Measurements from ENCODE around the gene GOLPH3. TPM values are rescaled to one million over a fixed set of nuclear protein-coding genes. Genes with fewer than 3 reads are reported as not detected.
"Not testable (repeated sequence)": the region's sequence is repeated elsewhere in the genome, so short reads cannot be mapped to it uniquely, and the experiment has no call there.

Gene GOLPH3
- total RNA-seq, 2 donors from 2014 or later = 74.4 to 89.3 TPM

DNA sequence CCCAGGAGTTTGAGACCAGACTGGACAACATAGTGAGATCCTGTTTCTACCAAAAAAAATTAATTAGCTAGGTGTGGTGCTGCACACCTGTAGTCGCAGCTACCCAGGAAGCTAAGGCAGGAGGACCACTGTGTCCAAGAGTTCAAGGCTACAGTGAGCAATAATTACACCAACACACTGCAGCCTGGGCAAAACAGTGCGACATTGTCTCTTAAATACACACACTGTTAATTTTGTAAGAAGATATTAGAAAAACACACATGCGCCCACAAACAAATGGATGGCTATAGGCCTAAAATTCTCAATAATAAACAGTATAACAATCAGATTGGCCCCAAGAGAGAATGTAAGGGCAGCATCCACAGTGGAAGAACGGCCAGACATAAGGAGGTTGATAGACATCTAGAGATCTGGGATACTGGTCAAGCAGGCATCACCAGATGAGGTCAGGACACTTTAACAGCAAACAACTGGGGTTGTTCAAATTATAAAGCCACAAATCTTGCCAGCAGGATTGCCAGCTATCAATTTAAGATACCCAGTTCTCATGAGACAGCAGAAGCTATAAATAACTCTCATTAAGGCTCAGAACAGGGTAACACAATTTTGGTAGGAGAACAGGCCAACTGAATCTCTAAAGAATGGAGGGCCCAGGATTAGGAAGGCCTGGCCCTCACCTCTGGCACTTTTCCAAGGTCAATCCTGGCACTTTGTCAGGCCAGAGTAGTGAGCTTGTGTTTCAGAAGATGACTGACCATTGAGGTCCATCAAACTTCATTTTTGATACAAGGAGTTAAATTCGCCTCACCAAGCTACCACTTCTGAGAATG, 29.5 kb downstream of the GOLPH3 start:
- no peak for DNase-seq (ENCODE audit: low spot score)

DNA sequence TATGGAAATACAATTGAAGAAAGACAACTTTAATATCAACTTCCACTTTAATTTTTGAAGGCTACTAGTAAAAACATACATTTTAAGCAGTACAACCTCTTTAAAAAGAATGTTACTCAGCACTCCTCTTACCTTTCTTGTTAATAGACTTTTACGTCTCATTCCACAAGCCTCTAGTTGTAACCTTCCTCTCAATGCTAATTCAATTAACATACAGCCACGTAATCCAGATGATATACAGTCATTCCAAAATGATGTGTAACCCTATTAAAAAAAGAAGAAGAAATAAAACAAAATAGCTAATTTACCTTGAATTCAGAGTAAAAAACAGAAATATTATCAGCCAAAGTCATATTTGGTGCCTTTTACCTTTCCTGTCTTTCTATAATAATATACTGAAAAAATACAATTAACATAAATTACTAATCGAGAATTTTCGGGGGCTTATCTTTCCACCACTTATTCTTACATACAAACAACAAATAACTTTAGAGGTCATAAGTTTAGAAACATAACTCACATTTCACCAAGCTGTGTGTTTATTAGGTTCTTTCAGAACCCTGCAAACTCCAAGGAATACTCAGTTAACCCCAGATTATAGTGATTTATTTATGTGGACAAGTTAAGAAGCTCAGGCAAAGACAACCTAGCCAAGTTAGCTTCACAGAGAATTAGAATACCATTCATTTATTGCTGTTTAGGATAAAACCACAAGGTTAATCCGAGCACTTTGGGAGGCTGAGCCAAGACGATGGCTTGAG, 30.3 kb downstream of the GOLPH3 start:
- intact Hi-C loops (cut with DNase I) = no loop called here
- DNase-seq (ENCODE audit: low spot score) = no peak

More for the DNA sequence above, 29.5 kb downstream of the GOLPH3 start:
- intact Hi-C loops (cut with DNase I) = no loop called here

DNA sequence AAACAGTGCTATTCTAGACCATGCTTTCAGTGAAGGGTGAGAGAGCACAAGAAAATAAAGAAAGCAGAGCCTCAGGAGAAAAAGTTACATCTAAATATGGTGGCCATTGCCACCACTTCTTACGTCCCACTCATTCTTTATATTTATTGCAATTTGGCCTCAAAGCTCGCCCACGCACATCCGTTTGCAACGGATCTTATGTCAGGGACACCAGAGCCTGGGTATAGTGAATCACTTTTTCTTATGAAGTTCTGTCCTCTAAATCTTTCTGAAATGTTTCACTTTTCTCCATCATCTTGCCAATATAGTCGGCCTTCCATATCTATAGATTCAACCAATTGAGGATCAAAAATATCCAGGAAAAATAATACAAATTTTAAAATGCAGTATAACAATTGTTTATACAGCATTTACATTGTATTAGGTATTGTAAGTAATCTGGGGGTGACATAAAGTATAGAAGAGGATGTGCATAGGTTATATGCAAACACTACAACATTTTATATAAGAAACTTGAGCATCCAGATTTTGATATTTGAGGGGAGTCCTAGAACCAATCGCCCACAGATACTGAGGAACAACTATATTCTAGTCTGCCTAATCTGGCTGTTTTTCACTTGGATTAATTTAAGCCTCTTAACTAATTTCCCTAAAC, 35.2 kb downstream of the GOLPH3 start:
- no peak for DNase-seq (ENCODE audit: low spot score)
- intact Hi-C loops (cut with DNase I) = no loop called here

DNA sequence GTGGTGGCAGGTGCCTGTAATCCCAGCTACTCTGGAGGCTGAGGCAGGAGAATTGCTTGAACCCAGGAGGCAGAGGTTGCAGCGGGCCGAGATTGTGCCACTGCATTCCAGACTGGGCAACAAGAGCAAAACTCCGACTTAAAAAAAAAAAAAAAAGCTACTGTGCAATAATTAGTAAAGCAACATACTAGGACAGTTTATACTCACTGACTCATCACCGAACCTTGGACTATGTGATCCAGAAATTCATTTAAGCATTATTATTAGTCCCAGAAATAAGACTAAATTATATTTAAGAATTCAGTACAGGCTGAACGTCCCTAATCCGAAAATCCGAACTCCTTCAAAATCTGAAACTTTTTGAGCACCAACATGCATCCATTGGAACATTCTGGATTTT, 37.8 kb downstream of the GOLPH3 start:
- DNase-seq (ENCODE audit: low spot score) = no peak
- intact Hi-C loops (cut with DNase I) = no loop called here

DNA sequence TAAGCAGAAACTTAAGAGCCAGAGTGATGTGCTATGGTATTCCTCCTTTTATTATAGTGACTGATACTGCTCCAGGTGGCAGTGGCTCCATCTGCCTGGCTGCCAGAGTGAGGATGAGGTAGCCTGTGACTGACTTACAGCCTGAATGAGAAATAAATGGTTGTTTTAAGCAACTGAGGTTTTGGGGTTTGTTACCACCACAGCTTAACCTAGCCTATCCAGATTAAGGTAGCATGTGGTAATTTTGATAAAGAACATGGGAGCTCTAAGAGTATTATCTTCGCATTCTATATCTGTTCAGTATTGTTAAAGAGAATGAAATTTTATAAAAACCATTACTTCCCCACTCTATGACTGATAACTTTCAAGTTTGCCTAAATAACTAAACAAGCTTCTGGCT, 39.0 kb downstream of the GOLPH3 start:
- no peak for DNase-seq (ENCODE audit: low spot score)

DNA sequence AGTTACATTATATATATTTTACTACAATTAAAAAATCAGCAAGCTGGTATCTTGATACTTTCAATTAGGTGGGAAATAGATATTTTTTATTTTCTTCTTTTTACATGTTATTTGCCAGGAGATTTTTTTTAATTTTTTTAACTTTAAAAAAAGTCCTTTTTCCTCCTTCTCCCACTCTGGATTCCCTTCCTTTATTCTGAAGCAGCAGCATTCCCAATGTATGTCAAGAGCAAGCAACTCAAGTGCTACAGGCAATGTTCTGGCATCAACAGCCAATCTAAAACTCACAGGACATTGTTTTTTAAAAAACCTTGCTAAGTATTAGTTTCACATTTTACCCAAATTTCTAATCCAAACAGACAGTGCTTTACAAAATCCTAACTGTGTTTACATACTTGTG, 41.4 kb downstream of the GOLPH3 start:
- intact Hi-C loops (cut with DNase I) = no loop called here
- DNase-seq (ENCODE audit: low spot score) = no peak

More for the DNA sequence above, 39.0 kb downstream of the GOLPH3 start:
- intact Hi-C loops (cut with DNase I) = no loop called here

DNA sequence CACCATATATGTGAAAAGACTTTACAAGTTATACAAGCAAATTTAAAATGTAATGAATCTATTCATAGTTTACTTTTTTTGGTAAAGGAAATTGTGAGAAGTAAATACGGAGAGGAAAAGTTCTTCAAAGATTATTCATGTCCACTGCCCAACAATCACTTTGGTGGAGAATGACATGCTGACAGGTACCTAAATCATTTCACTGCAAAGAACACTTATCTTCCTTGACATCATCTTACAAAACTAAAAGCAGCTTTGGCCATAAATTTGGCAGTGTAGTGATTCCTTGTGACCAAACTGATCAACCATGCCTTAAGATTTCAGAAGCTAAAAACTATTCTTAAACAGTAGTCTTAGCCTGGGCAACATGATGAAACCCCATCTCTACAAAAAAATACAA, 42.5 kb downstream of the GOLPH3 start:
- no peak for DNase-seq (ENCODE audit: low spot score)
- intact Hi-C loops (cut with DNase I) = no loop called here

DNA sequence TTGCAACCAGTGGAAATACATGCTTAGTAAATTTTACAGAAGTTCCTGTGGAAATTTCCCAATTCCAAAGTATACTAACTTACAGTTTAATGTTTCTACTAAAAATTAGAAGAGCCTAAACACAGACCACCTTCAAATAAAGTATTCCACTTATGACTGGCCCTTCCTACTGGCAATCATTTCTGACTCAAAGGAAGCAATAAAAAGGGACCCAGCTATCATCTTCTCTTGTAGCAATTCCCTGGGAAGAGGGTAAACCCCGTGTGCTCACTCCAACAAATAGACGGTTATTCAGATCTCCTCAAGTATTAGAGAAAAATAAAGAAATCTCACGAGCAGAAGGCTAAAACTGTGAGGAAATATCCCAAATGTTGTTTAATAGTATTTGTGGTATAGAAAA, 43.3 kb downstream of the GOLPH3 start:
- intact Hi-C loops (cut with DNase I) = no loop called here
- no peak for DNase-seq (ENCODE audit: low spot score)

DNA sequence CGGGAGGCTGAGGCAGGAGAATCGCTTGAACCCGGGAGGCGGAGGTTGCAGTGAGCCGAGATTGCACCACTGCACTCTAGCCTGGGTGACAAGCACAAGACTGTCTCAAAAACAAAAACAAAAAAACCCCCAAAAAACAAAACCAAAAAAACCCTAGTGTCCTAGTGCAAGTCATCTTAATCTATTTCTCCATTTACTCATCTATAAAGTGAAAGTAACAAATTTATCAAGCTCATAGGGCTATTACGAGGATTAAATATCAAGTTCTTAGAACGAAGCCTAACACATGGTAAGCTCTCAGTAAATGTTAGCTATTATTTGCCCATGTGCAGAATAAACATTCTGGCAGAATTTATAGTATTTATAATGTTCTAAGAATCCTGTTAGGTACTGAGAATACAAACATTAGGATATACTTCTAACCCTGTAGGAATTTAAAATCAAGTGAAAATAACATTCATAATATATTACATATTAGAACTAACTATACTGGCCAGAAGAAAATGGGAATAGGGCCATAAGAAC, 45.0 kb downstream of the GOLPH3 start:
- no peak for DNase-seq (ENCODE audit: low spot score)
- intact Hi-C loops (cut with DNase I) = no loop called here

DNA sequence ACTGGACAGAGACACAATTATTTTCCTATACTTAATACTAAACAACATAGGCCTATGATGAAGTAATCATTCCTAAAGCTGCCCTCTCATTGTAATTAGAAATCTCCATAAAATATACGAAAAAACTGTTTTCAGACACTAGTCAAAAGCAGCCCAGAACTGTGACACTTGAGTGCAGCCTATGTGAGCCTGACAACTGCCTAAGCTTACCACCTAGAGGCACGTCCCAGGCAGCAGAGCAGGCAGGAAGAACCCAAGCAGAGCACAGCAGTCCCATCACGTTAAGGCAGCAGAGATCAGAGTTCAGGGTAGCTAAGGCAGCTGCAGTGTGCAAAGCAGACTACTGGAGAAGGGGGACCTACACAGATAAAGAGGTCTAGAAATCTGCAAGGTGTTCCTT, 46.4 kb downstream of the GOLPH3 start:
- DNase-seq (ENCODE audit: low spot score) = no peak
- intact Hi-C loops (cut with DNase I) = no loop called here

DNA sequence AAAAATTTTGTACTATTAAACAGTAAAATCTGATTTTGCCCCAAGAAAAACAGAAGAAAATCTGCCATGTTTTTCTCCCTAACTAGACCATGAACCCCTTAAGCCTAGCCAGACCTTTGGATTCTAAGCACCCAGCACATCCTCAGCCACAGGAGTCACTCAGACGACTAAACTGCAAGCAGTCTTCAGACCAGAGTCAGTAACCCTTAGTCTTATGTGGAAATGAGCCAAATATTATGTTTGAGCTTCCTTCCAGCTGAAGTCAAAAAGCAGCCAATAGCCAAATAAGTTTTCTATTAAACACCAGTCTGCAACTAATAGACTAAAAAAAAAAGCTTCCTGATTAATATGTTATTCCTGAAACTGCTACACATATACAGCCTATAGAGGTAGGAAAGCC, 47.4 kb downstream of the GOLPH3 start:
- intact Hi-C loops (cut with DNase I) = no loop called here
- DNase-seq (ENCODE audit: low spot score) = no peak

DNA sequence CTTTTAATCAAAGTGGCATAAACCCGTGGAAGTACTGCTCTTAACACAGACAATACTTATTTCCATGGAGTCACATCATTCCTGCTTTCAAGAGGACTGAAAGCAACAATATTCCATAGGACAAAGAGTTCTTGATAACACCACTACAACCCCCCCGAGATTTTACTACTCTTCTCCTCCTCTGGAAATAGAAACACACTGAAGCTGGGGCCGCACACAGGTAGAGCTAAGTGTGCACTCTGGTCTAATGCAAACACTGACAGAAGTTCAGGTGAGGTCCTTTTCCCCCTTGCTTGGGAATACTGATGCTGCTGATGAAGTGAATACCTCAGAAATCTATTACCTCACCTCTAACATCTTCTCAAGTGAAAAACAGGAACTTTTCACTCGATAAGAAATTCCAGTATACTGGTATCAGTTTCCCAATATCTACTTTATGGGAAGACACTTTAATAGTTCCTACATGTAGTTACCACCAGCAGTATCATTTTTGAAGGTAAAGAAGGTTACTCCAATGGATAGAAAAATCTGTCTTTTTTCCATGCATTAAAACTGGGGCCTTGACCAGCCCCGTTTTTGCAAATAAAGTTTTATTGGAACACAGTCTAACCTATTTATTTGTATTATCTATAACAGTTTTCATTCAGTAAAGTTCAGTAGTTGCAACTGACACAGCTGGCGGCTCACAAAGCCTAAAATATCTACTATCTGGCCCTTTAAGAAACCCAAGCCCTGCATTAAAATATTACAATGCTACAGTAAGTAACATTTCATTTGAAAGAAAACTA, 50.0 kb downstream of the GOLPH3 start:
- DNase-seq (ENCODE audit: low spot score) = no peak
- intact Hi-C loops (cut with DNase I) = no loop called here

DNA sequence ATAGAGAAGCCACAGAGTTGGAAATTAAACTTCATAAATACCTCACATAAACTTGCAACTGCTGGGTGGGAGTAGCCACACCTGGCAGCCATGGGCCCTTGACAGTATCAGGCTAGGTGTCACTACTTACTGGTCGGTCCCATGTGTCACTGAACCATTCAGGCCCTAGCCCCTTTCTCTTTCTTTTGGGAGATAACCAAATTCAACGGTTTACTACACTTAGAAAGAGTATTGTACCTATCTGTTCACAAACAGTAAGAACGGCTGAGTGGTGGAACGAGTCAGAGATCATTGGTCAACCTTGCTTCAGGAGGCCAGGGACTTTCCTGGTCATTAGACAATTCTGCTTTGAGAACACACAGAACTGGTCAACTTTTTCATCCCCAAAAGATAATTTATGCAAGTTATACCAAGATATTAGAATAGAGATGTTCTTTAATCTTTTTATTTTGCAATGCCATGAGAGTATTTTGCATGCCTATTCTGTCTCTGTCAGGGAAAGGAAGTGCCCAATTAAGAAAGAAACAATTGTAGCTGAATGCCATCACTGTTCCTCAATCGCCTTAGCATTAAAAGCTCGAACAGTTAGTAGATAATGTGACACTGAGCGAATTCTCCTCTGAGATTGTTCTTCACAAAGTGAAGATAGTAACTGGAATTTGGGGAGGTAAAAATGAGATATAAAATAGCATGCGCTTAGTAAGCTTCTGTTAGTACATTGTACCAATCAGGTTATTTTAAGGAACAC, 50.9 kb downstream of the GOLPH3 start:
- DNase-seq (ENCODE audit: low spot score) = no peak
- intact Hi-C loops (cut with DNase I) = no loop called here

DNA sequence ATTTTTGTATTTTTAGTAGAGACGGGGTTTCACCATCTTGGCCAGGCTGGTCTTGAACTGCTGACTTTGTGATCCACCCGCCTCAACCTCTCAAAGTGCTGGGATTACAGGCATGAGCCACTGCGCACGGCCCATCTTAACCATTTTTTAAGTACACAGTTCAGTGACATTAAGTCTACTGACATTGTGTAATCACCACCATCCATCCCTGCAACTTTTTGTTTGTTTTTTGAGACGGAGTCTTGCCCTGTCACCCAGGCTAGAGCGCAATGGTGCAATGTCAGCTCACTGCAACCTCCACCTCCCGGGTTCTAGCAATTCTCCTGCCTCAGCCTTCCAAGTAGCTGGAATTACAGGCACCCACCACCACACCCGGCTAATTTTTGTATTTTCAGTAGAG, 55.2 kb downstream of the GOLPH3 start:
- intact Hi-C loops (cut with DNase I); DNase-seq (ENCODE audit: low spot score): not testable (repeated sequence)

DNA sequence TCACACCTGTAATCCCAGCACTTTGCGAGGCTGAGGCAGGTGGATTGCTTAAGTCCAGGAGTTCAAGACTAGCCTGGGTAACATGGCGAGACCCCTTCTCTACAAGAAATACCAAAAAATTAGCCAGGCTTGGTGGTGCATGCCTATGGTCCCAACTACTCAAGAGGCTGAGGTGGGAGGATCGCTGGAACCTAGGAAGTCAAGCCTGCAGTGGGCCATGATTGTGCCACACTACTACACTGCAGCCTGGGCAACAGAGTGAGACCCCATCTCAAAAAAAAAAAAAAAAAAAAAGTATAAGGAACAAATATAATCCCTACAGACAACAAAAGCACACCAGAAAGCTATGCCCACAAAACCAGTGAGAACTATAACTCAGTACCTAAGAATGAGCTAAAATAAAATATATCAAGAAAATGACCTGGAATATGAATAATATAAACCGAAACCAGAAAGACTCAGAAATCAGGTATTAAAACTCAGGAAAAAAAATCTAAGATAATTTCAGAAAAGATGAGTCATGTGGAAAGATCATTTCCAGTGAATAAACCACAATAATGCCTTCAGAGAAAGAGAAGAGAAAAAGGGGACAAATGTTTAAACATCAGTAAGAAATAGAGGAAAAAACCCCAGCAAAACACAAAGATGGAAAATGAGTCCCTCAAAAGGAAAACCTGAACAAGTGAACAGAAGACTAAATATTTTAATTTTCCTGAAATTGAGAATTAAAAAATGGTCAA, 57.4 kb downstream of the GOLPH3 start:
- DNase-seq (ENCODE audit: low spot score) = no peak
- intact Hi-C loops (cut with DNase I) = no loop called here

DNA sequence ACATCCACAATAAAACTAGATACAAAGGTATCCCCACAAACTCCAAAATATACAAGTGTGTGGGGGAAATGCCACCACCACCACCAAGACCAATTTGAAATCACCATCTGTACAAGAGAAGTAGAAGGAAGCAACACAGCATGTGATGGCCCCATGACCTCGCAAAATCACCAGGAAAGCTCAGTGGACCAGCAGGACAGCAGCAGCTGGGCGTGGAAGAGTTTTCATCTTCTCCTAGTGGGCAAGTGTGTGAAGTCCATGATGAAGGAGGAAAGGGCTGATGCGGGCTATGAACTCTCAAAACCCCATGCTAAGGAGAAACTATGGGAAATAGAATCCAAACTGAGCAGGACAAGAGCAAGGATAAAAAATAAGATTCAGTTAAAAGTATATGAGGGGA, 58.1 kb downstream of the GOLPH3 start:
- no peak for DNase-seq (ENCODE audit: low spot score)
- intact Hi-C loops (cut with DNase I) = no loop called here

DNA sequence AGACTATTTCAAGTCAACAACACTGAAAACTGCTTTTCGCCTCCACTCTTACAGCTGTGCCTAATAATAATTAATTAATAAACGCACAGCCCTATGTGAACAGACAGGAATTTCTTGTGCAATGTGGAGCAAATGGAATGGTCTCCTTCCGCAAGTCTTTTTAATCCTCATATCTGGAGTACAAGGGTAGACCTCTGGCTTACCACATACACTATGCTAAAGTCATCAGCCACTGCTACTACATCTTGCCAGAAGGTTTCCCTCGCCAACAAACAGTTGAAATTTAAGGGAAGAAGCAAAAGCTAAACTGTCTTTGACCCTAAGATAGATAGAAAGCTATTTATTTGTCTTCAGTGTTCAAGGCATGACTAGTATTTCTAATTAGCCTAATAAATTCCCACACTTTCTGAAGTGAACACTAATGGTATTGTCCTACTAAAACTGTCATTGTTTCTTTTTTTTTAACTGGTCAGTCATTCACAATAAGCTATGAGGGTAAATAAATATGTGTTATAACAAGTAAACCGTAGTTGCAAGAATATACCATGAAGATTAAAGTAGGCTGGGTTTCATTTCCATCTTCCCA, 63.9 kb downstream of the GOLPH3 start:
- intact Hi-C loops (cut with DNase I) = no loop called here

DNA sequence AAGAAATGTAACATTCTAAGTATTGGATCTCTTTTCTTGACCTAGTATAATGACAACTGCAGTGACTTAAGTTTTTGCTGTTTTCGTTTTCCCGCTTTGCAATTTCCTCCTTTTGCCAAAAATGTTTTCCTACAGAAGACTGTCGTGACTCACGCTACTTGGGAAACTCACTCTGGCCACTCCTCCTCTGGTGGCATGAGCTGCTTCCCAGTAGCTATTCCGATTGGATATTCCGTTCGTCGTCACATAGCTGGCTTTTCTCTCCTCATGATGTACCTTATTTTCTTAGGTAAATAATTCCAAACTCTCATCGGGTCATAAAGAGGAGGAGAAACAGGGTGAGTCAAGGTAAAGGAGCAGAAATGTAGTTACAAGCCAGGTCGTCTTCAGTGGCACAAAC, 64.9 kb downstream of the GOLPH3 start:
- DNase-seq (ENCODE audit: low spot score) = no peak
- intact Hi-C loops (cut with DNase I) = no loop called here

More for the DNA sequence above, 63.9 kb downstream of the GOLPH3 start:
- DNase-seq (ENCODE audit: low spot score) = no peak

All from posterior vena cava (tissue), 2 donors.